Right ventricle myocardium inferior (tissue), 1 donor: ENCODE results near the gene PACS2. TPM values are rescaled to one million over a fixed set of nuclear protein-coding genes. Genes with fewer than 3 reads are reported as not detected.

Experiments
- ATAC-seq: fragments of 200-7000 bp; cut with Tn5 transposase; one replicate; pipeline ENCODE4 v1.9.1; 2020; ENCODE audit warnings: mild to moderate bottlenecking, moderate library complexity
- DNase-seq: peaks from one replicate; pipeline ENCODE4 v3.0.0; 2021; ENCODE audit errors: missing footprints
- intact Hi-C: fragments of 100-400 bp; cut with DNase I; formaldehyde crosslinking; loops from one replicate; pipeline ENCODE4 v1.11.0; 2022
- total RNA-seq: library from RNA; stranded (reverse); fragmentation: NEBNext Ultra II Directional; extraction: Animal tissue kit (Norgen Biotek cat#: 25700); gene quantifications from one replicate; pipeline ENCODE4 v1.2.1, GENCODE V29; 2021
- donor health status: DM: no; HTN: yes; CAD: no; lungs with severe emphysema.

PACS2 gene
- total RNA-seq, 1 donor from 2014 or later: 69.1 TPM

DNA sequence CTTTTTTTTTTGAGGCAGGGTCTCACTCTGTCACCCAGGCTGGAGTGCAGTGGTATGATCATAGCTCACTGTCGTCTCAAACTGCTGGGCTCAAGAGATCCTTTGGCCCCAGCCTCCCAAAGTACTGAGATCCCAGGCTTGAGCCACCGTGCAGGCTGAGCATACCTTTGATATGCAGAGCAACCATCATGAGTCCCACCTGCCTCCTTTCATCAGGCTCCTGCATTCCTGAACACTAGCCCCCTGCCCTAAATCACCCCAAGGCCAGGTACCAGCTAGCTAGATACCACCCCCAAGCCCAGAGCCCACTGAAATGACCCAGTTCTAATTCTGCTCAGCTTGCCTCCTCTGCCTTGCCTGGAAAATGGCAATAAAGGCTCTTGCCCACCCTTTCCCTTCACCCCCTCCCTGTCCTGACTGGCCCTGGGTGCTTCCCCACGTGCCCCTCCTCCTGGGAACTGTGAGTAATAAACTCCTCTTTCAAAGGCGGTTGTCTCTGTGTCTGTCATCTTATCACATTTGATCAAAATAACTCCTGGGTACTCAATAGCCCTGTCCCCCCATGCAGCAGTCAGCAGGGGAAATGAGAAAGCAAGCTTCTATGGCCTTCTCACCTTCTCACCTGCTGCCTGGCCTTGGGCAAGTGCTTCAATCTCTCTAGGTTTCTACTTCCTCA, 7.4 kb upstream of the PACS2 start:
- intact Hi-C loops: no loop called here

DNA sequence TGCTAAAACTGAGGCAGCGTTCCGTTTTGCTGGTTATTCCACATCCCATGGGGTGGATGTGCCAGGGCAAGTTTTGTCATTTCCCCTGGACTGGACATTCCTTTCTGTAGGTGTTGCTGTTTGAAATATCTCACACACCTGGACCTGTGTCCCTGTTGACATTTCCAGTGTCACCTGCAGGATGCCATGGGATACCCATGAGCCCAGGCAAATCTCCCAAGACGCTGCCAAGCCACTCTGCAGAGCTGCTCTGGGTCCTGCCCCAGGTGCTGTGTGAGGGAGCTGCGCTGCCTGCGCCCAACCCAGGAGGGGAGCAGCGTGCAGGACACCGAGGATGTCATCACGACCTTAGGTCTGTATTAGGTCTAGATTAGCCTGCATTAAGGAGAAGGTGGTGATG, 5.2 kb upstream of the PACS2 start:
- ATAC-seq (no peak), DNase-seq (no peak)
- intact Hi-C loops: no loop called here

More for the DNA sequence above, 7.4 kb upstream of the PACS2 start:
- DNase-seq (no peak), ATAC-seq (no peak)

DNA sequence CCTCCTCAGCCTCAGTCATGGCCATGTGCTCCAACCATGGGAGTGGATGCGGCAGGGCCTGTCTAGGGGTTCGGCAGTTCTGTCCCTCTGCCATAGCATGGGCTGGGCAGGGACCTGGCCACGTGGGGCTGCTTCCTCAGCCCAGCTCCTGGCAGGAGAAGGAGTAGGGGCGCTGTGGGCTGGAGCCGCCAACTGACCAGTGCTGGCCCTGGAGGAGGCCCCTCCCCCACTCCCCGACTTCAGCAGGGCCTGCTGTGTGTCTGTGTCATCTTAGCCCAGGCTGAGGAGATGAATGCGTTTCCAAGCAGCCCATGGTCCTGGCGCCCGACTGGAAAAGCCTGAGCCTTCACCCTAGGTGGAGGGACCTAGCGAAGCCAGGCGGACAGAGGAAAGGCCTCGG, 2.7 kb upstream of the PACS2 start:
- intact Hi-C loops: no loop called here
- ATAC-seq (no peak), DNase-seq (no peak)

DNA sequence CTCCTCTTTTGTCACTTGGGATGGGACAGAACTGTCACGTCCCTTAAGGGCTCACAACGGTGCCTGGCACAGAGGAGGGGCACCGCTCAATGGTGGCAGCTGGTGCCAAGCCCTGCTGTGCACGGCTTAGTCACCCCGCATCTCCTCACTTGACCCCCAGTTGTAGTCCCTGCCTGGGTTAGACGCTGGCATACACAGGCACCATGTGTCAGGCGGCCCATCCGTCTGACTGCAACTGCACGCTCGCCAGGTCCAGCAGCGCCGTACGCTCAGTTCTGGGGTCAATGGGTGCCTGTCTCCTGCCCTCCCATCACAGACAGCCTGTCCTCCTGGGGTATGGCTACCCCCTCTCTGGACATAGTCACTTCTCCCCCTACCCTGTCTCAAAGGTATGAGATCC, 1.6 kb upstream of the PACS2 start:
- no peak for ATAC-seq
- intact Hi-C loops: no loop called here
- no peak for DNase-seq

DNA sequence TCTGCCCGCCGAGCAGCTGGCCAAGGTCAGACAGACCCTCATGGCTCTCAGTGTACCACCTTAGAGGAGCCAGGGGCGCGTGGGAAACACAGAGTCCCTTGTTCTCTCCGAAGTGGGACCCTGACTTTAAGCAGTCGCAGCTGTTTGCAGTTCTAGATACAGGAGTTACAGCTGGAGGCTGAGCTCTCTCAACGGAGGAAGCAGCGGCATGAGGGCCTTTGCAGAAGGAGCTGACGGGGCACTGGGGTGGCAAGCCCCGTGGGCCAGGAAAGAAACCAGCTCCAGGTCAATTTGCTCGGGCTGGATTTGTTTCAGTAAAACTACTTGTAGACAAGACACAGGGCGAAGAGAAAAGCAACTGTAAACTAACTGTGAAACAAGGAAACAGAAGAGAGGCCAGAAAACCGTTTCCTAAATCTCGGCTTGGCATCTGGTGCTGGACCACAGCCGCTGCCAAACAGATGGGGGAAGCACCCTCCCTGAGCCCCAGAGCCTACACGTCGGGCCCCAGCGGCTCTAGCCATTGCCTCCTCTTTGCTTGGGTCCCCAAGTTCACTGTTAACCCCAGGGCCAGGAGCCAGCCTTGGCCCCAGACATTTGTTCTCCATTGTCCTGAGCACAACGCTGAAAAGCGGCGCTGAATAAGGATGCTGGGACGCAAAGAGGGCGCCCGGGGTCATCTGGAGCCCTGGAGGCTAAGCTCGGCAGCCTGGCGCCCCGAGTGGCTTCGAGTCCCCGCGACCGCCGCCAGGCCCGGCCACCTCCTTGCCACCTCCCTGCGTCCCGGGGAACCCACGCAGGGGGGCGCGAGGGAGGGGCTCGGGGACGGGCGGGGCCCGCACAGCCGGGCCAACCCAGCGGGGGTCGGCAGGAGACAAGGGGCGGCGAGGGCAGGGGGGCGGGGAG, 914 bp upstream of the PACS2 start:
- intact Hi-C loops: no loop called here
- DNase-seq (peak; percentile 73), ATAC-seq (peak; percentile 27)

DNA sequence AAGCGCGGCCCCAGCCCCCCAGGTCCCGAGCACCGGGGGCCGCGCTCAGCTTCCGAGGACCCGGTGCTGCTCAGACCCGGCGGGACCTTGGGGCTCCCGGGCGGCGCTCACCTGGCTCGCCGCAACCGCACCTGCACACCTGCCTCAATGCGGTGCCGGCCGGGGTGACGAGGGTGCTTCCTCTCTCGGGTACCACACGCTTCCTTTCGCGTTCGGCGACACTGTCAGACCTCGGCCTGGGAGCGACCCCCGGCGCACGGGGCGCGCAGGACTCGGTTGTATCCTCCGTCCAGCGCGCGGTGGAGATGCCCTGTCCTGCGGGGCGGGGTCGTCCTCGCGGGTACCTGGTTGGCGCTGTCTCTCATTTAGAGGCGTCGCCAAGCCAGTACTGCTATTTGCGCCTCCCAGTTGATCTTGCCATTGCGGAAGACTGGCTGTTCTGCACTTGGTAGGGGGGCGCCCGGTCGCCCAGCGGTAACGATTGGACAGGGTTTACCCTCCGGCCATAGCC, 718 bp downstream of the PACS2 start:
- ATAC-seq (no peak), DNase-seq (peak; percentile 75)
- intact Hi-C loops: no loop called here

DNA sequence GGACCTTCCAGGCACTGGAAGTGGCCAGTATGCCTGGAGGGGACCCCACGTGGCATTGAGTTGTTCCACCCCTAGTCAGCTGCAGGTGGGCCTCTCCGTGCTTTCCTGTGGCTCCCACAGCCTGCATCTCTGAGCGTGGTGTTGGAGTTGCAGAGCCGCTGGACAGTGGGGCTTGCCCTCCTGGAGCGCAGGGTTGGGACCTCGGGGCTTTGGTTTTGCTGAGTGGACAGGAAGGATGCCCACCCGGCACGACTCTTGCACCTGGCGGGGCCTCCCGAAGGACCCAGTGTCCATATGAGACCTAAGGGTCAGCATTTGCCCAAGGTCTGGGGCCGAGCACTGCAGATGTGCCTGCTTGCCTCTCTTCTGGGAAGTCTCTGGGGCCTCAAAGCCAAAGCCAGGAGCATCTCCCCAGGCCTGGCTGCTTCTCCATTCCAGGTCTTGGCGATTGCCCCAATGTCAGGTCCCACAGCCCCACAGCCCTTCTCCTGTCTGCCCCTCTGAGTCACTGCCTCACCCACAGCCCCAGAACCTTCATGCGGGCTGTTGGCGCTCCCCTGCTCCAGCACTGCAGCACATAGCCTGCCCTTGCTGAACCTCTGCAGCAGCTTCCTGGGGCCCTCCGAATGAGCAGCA, 1.5 kb downstream of the PACS2 start:
- ATAC-seq (no peak), DNase-seq (no peak)
- intact Hi-C loops: no loop called here

DNA sequence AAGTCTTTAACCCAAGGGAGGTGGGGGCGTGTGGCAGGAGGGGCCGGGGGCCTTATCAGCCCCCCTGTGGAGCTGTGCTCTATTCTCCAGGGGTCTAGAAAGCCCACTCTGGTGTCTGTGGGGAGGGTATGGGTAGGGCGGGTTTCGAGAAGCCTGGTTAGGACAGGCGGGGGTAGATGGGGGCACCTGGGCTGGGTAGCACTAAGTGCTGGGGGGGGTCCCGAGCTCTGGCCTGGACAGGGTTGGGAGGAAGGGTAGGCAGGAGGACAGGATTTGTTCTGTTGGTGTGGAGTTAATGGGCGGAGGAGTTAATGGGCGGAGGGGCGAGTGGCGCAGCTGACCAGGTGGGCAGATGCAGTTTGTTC, 2.0 kb downstream of the PACS2 start:
- intact Hi-C loops: no loop called here
- DNase-seq: no peak
- no peak for ATAC-seq

DNA sequence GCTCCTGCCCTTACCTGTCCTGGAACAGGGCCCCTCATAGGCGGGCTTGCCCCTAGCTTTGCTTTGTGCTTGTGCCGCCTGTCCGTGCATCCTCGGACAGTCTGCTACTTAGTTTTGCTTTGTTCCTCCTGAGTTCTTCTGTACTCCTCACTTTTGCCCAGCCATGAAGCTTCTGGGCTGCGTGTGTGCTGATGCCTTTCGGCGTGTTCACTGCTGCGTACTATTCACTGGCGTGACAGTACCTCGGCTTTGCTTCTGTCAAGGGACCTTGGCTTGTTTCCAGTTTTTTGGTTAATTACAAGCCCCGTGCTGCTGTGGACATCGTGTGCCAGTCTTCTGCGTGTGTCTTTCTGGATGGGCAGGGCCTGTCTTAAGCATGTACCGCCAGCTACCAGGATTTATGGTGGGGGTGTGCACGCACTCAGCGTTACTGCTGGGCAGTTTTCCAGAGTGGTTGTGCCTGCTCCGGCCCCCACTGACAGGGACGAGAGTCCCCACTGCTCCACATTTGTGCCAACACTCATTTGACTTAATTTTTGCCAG, 2.5 kb downstream of the PACS2 start:
- ATAC-seq (no peak), DNase-seq (no peak)
- intact Hi-C loops: no loop called here

DNA sequence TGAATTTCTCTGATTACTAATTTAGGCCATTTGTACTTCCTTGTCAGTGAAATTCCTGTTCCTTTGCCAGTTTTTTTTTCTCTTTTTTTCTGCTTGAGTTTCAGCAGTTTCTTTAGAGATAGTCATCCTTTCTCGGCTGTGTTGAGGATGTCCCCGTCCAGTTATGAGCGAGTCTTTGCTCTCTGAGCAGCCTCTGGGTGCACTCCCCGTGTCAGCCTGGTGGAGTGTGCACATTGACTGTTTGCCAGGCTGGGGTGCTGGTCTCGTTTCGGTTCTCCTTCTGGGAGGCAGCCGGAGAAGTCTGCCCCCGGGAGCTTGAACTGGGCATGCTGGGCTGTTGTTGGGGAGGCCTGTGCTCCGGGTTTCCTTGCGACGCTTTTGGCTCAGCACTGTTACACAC, 3.0 kb downstream of the PACS2 start:
- intact Hi-C loops: no loop called here
- ATAC-seq (no peak), DNase-seq (no peak)

DNA sequence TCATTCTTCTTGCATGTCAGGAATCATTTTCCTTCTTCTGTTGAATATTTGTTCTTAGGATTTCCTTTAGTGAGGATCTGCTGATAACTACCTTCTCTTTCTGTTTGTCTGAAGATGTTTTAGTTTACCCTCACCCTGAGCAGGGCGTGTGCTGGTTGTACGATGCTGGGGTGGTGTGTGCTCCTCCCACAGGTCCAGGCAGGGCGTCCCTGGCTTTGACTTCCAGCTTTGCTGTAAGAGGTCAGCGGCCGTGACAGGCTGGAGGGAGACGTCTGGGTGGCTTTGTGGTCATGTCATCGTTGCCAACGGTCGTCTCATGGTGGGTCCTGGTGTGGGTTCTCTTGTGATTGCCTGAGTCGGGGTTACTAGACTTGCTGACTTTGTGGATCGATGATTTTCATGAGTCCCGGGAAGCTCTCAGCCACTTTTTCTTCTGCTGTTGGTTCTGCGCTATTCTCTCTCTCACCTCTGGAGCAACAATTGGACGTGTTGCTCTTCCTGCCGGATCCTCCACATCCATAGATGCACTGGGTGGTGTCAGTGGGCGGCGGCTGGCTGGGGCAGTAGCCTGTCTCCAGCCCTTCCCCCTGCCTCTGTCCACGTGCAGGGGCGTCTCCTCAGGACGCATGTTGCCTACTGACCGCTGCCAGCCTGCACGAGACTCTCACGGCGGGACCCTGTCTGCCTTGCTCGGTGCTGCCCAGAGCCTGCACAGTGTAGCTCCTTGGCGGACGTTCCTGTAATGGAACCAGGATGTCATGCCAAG, 8.4 kb downstream of the PACS2 start:
- ATAC-seq: no peak
- no peak for DNase-seq

DNA sequence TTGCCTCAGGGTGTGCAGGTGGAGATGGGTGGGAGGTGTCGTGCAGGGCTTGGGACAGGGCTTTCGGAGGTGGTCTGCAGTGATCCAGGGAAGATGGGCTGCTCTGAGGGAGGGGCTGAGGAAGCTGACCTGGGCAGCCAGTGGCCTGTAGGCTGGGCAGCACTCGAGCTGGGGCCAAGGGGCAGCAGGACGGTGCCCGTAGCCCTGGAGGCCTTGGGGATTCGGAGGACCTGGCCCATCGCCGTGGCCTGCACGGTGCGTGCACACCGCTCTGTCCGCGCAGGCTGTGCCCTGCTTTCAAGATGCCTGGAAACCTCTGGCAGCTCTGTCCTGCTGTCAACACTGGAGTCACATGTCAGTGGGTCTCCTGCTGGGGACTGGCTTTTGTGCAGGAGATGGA, 9.1 kb downstream of the PACS2 start:
- DNase-seq: no peak
- intact Hi-C loops: loop anchor here (2.0 kb wide), 1 partner anchor 17 kb away; no protein-coding TSS in a partner anchor
- peak; percentile 18 for ATAC-seq

More for the DNA sequence above, 8.4 kb downstream of the PACS2 start:
- intact Hi-C loops: no loop called here

DNA sequence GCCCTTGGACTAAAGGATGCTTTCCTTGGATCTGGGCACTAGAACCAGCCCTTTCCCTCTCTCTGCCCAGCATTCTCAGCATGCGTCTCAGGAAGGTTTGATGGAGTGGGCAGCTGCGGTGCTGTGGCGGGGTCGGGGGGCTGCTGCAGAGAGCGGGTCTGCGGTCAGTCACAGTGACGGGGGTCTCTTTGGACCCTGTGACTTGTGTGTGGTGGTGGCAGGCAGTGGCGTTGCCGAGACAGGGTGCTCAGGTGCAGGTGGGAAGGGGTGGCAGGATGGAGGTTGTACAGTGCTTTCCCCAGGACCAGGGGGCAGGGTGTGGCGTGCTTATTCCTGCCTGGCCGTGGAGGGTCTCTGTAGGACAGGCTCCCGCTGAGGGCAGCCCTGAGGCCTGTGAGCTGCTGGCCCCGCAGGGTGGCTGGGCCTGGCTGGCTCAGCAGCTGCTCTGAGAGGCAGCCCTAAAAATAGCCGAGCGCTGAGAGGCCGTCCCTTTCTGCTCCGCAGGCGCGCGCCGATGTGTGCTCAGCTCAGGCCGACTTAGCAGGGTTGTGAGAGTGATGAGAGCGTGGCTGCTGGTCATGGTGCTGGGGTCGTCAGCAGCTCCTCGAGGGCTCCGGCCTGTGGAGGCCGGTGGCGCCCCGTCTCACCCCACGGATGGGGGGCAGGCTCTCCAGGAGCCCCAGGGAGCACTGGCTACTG, 9.7 kb downstream of the PACS2 start:
- no peak for DNase-seq
- intact Hi-C loops: loop anchor here (2.0 kb wide), 1 partner anchor 17 kb away; no protein-coding TSS in a partner anchor
- ATAC-seq: peak; percentile 81

DNA sequence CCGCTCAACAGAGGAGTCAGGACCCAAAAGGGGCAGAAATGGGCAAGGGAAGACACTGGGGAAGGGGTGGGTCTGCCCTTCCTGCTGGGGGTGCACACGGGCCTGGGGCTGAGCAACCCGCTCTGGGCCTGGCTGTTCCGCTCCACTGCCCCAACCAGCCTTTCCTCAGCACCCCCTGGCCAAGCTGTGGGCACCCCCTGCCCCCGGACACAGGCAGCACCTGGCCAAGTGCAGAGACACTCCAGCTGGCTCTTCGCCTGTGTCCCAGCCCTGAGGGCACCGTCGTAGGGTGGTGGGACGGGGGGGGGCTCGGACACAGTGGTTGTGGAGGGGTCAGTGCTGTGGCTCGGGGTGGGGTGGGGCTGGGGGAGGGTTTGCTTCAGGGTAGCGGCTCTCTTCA, 10.3 kb downstream of the PACS2 start:
- ATAC-seq (no peak), DNase-seq (no peak)
- intact Hi-C loops: loop anchor here (2.0 kb wide), 1 partner anchor 16 kb away; no protein-coding TSS in a partner anchor

DNA sequence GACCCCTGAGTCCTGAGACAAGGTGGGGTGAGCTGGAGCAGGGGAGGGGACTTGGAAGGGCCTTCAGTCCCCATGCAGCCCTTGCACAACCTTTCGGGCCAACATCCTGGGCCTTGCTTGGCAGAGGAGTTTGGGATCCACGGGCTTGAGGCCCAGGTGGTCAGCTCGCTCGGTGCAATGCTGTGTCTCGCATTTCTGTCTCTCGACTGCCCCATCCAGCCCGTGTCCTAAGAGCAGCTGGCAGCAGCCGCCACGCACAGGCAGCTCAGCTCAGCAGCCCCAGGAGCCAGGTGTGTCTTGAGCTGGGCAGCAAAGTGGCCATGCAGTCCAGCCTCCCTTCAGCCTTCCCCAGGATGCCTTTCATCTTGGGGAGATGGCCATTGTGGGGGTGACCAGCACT, 10.8 kb downstream of the PACS2 start:
- intact Hi-C loops: loop anchor here (2.0 kb wide), 1 partner anchor 15 kb away; no protein-coding TSS in a partner anchor
- DNase-seq (no peak), ATAC-seq (no peak)

DNA sequence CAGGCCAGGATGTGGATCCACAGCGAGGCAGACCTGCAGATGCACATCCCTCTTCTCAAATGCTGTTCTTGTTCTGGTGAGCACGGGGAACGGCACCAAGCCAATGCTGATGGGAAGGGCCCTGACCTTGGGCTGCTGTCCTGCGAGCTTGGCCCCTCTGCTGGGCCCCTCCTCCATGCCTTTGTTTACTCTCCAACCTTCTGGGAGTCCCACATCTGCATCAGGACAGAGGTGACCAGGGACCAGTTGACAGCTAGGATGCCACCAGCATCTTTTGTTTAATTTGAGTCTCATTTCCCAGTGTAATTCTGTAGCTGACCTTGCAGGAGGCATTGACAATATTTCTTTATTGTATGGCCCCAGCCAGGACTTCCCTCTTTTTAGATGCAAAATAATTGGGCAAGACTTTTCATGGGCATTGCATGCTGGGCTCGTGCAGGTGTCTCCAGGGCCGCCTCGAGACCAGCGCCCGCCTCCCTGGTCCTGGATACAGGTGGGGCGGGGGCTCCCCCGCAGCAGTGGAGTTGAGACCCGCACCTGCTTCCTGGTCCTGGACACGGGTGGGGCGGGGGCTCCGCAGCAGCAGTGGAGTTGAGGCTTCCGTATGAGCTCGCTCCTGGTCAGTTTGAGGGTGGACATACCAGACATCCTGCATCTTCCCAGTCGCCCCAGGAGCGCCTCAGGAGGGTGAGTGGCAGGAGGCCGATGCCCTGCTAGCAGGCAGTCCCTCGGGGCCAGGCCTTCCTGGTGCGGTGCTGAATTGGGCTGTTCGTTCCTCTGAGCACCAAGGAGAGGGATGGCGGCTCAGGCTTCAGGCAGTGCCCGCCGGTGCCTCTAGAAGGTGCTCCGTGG, 11.4 kb downstream of the PACS2 start:
- DNase-seq (no peak), ATAC-seq (no peak)
- intact Hi-C loops: loop anchor here (2.0 kb wide), 1 partner anchor 15 kb away; no protein-coding TSS in a partner anchor

DNA sequence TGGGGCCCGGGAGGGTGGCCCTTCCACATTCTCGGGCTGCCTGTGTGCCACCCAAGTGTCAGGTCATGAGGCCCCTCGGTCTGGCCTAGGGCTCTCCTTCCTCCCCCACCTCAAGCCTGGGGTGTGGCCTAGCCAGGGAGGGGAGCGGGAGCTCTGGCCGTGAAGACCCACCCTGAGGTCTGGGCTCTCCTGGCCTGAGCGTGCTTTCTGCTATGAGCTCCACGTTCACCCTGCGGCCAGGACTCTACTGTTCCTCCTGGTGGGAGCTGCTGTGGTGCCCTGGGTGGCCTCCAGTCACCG, 12.0 kb downstream of the PACS2 start:
- intact Hi-C loops: no loop called here
- no peak for DNase-seq
- ATAC-seq: no peak
